IPS DF 6.9 (cell line): ENCODE data around the gene DCPS.
"Not testable (repeated sequence)": the region's sequence is repeated elsewhere in the genome, so short reads cannot be mapped to it uniquely, and the experiment has no call there.

Source experiments
- DNase-seq: peaks from one replicate; pipeline ENCODE4 v3.0.0-alpha.2; 2013; ENCODE audit warnings: low read depth, low spot score
- H3K27ac ChIP-seq: one replicate; pipeline ENCODE4 v1.5.1; 2013; ENCODE audit warnings: low read length, control low read depth
- H3K27me3 ChIP-seq: 2 replicates; pipeline ENCODE4 v1.6.1; 2013; ENCODE audit warnings: mild to moderate bottlenecking, low read length; ENCODE audit not compliant: control insufficient read depth, insufficient read depth
- H3K36me3 ChIP-seq: 2 replicates; pipeline ENCODE4 v1.6.1; 2013; ENCODE audit warnings: low read length; ENCODE audit not compliant: control insufficient read depth, insufficient read depth
- H3K4me1 ChIP-seq: 2 replicates; pipeline ENCODE4 v1.6.1; 2013; ENCODE audit warnings: low read length; ENCODE audit not compliant: control insufficient read depth, insufficient read depth
- H3K4me3 ChIP-seq: 2 replicates; pipeline ENCODE4 v1.5.1; 2013; ENCODE audit warnings: mild to moderate bottlenecking, low read length
- H3K9me3 ChIP-seq: 2 replicates; pipeline ENCODE4 v1.6.1; 2013; ENCODE audit warnings: low read length, inconsistent platforms; ENCODE audit not compliant: control insufficient read depth, insufficient read depth
- WGBS: extraction: QIAGEN DNeasy Blood & Tissue Kit; methylation state at CpG from one replicate; pipeline ENCODE4 v1.1.7; 2013; ENCODE audit warnings: mixed read lengths, missing lambda C conversion rate; ENCODE audit not compliant: insufficient read length, insufficient coverage; 5-methylcytosine and 5-hydroxymethylcytosine counted together

The DCPS gene

DNA sequence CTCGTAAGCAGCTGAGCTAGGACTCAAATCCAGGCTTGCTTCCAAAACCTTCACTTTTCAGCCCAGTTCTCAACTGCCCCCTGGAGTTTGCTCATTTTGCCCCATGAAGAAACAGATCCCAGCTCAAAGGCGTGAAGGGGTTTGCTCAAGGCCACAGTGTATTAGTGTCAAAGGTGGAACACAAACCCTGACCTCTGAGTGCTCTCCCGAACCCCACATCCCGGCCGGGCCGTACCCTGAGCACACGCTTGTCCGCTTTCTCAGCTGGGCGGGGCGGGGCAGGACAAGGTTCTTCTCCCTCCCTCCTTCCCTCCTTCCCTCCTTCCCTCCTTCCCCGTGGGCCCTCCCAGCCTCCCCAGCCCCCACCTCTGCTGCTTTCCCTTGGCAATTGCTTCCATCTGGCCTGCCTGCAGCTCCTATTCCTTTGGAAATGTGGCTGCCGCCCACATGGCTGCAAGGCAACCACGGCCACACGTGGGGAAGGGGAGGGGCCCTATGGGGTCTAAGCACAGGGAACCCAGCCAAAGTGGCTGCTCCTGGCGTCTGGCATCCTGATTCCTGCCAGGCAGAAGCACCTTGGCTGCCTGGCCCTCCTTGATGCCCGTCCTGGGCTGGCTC, 55.7 kb downstream of the DCPS start:
- H3K27ac ChIP-seq, result no peak overlapping the region
- no peak overlapping the region for H3K4me3 ChIP-seq
- no CpG with 5 or more reads among the region's 16 CpGs for WGBS
- no peaks in the 10 kb centered on the region for H3K27me3 ChIP-seq
- H3K9me3 ChIP-seq, result no peaks in the 10 kb centered on the region
- peaks cover 7% of the 10 kb centered on the region for H3K4me1 ChIP-seq
- H3K36me3 ChIP-seq, result no peaks in the 10 kb centered on the region
- DNase-seq, result no peak

DNA sequence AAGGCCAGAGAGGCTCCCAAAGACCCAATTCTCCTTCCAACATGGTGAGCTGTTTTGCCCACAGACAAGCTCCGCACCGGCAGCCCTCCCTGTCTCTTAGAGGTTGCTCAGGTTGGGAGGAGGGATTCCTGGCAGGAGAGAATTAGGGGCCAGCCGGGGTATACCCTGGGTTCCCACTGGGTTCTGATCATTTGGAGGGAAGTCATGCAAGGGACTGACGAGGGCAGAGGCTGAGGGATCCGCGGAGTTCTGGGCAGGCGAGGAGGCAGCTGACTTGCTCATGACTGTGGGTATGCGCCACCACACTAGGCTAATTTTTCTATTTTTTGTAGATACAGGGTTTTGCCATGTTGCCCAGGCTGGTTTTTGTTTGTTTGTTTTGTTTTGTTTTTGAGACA, 56.2 kb downstream of the DCPS start:
- Histone ChIP-seq H3K36me3 (no peaks in the 10 kb centered on the region), H3K27me3 (no peaks in the 10 kb centered on the region), H3K4me1 (peaks cover 6% of the 10 kb centered on the region), H3K9me3 (no peaks in the 10 kb centered on the region), H3K27ac (no peak overlapping the region), H3K4me3 (no peak overlapping the region)
- WGBS, result no CpG with 5 or more reads among the region's 8 CpGs
- DNase-seq, result no peak

DNA sequence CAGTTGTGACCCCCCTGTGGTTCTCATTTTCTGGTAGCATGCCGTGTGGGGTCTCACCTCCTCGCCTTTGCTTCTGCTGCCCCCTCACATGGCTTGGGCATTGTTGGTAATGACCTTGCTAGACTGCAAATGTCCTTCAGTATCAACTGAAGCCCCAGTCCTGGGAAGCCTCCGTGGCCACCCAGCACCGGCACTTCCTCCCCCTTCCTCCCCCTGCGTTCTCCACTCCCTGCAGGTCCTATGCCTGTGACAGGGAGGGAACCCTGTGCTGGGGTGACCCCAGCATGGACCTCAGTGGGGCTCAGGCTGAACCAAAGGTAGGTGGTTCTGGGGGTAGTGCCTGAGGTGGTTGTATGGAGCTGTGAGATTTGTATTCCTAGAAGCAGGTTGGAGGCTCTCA, 57.5 kb downstream of the DCPS start:
- Histone ChIP-seq H3K36me3 (no peaks in the 10 kb centered on the region), H3K27ac (no peak overlapping the region), H3K4me3 (no peak overlapping the region), H3K9me3 (no peaks in the 10 kb centered on the region), H3K27me3 (no peaks in the 10 kb centered on the region), H3K4me1 (peaks cover 5% of the 10 kb centered on the region)
- DNase-seq, result no peak
- no CpG with 5 or more reads among the region's 5 CpGs for WGBS

DNA sequence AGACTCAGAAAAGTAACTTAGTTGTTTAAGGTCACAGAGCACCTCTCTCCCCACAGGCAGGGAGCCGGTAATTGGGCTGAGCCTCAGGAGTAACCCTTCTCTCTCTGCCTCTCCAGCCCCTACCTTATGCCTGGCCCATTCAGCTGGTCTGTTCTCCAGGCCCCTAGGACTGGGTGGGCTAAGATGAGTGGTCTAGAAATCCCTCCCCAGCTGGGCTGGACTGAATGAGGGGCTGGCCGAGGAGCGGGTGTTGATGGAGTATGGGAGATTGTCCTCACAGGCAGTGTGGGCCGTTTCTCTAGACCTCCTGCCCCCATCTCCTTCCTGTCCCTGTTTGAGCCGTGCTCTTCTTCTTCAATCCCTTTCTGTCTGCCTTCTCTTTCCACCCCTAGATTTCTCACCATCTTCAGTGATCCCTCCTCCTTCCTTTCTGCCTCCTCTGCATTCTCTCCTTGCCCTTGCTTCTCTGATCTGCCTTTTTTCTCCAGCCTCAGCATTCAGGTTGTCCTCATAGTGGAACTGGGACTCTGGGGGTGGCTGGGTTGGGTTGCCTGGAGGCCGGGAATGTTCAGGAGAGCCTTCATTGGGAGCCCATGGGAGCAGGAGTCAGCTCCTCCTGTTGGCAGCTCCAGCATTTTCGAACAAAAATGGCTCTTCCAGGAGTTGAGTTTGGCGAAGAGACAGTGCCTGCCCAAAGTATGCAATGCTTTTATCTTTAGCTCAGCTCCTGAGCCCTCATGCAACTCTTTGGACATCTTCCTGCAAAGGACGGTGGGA, 59.2 kb downstream of the DCPS start:
- H3K27ac ChIP-seq, result no peak overlapping the region
- no peaks in the 10 kb centered on the region for H3K27me3 ChIP-seq
- no peak for DNase-seq
- H3K9me3 ChIP-seq, result no peaks in the 10 kb centered on the region
- no CpG with 5 or more reads among the region's 9 CpGs for WGBS
- no peaks in the 10 kb centered on the region for H3K36me3 ChIP-seq
- no peak overlapping the region for H3K4me3 ChIP-seq
- peaks cover 6% of the 10 kb centered on the region for H3K4me1 ChIP-seq

DNA sequence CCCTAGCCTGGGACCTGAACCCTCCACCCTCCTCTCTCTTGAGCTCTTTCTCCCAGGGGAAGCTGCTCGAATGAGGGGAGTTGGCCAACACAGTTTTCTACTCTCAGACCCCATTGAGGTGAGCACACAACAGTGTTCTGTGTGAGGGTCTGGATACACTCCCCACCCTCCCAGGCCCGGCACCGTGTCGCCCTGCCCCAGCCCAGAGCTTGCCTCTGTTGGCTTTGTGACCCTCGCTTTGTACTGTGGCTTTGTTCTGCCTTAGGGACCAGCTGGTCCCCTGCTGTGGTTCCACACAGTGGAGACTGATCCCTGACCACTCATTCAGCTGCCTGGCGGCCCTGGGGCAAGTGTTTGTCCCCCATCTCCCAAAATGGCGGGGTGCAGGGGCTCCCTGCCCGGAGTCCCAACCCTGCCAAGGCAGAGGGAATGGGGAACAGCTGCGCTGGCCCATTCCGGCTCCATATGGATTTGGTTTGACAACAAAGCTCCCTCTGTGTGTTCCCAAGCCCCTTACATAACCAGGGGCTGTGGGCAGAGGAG, 59.9 kb downstream of the DCPS start:
- Histone ChIP-seq H3K36me3 (no peaks in the 10 kb centered on the region), H3K4me3 (no peak overlapping the region), H3K27me3 (no peaks in the 10 kb centered on the region), H3K4me1 (peaks cover 8% of the 10 kb centered on the region), H3K9me3 (no peaks in the 10 kb centered on the region), H3K27ac (no peak overlapping the region)
- DNase-seq, result no peak
- no CpG with 5 or more reads among the region's 10 CpGs for WGBS

DNA sequence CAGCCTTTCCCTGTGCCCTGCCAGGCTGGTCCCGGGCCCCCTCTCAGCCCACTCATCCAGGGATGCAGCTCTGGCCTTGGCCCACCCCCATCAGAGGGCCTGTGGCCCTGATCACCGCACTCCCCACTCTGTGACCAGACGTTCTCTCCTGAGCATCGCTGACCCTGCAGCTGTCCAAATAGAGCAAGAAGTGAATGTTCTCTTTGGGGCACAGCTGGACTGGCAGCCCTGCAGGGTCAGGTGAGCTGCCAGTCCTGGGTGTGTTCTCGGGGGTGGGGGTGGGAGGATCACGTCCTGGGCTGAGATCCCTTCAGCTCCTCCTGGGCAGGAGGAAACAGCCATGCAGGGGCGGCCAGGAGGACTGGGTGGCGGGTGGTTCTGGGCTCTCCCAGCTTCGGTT, 60.9 kb downstream of the DCPS start:
- peaks cover 10% of the 10 kb centered on the region for H3K4me1 ChIP-seq
- not testable (repeated sequence) for DNase-seq, H3K36me3 ChIP-seq, H3K9me3 ChIP-seq, H3K27me3 ChIP-seq, H3K27ac ChIP-seq, H3K4me3 ChIP-seq
- WGBS, result no CpG with 5 or more reads among the region's 9 CpGs

DNA sequence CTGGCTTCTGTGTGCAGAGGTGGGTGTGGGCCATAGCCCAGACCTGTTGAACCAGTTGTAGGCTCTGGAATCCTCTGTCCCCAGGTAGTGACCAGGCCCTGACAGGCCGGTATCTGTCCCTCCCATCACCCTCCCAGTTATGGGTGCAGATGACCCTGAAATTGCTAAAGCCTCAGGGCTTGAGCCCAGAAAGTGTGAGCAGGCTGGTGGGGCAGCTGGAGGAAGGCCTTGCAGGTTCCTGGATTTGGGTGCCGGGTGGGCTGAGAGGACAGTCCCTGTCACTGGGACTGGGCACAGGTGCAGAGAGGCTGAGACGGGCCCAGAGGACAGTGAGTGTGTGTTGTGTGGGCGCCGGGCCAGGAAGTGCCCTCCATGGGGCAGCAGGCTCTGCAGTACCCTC, 61.6 kb downstream of the DCPS start:
- not testable (repeated sequence) for H3K27ac ChIP-seq, DNase-seq, H3K9me3 ChIP-seq, H3K27me3 ChIP-seq, H3K36me3 ChIP-seq, H3K4me3 ChIP-seq
- H3K4me1 ChIP-seq, result peaks cover 10% of the 10 kb centered on the region
- WGBS, result no CpG with 5 or more reads among the region's 5 CpGs

DNA sequence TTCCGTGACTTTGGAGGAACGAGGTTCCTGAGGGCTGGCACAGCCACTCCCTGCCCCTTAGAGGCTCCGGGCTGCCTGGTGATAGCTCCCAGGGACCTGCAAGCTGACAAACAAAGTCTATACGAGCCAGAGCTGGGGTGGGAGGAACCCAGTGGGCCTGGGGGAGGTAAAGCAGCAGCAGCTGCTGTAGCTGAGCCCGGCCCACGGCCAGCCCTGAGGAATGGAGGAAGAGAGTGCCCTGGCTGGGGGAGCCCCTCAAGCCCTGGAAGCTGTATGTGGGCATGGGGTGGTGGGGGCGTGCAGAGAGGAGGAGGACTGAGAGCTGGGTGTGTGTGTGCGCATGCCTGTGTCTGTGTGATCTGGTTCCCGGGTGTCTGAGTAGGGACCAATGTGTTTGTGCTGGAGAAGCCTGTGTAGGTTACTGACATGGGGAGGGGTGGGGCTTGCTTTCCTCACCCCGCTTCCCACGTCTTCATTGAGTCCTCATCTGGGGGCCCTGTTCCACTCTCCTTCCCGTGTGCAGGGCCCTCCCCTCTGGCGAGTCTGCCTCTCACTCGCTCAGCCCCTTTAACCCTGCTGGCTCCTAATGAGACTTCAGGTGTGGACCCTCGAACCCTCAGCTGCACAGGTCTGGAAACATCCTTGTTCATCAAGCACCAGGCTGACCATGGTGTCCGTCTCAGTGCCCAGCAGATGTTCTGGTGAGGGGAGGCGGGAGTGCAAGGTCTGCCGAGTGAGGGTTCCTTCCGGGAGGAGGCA, 62.4 kb downstream of the DCPS start:
- peaks cover 10% of the 10 kb centered on the region for H3K4me1 ChIP-seq
- H3K27me3 ChIP-seq, result no peaks in the 10 kb centered on the region
- no peak for DNase-seq
- H3K4me3 ChIP-seq, result no peak overlapping the region
- WGBS, result no CpG with 5 or more reads among the region's 19 CpGs
- H3K9me3 ChIP-seq, result no peaks in the 10 kb centered on the region
- H3K27ac ChIP-seq, result no peak overlapping the region
- H3K36me3 ChIP-seq, result no peaks in the 10 kb centered on the region

DNA sequence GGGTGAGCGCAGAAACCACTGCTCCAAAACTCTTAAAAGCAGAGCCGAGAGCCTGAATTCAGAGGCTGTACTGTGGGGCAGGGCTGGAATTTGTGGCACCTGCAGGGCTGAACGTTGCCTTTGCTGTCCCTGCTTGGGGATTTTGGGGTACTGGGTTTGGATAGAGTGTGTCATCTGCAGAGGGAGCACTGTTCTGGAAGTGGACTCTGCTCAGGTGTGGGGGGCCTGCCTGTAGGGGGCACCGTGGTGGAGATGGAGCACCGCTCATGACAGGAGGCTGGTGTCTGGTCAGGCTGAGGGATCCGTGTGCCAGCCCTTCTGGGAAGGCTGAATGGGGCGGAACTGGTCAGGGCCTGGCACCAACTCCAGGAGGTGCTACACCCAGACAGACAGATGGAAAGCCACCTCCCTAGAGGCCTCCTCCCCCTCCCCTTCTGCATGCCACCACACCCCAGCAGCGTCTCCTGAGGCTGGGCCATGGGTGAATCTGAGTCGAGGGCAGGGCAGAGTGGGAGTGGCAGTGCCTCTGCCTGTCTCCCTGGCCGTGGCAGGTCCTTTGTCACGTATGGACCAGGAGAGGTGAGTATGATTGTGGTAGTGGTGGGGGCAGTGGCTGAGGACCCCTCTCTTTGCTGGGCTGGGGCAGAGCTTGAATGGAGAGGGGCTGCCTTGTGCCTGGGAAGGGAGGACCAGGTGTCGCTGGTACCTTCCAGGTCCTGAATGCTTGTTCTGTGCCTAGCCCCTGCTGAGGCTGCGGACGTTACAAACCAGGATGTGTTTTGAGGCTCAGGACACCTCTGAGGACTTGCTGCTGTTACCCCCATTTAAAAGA, 63.2 kb downstream of the DCPS start:
- H3K9me3 ChIP-seq, H3K36me3 ChIP-seq, H3K27me3 ChIP-seq, DNase-seq, H3K27ac ChIP-seq, H3K4me3 ChIP-seq: not testable (repeated sequence)
- no CpG with 5 or more reads among the region's 14 CpGs for WGBS
- H3K4me1 ChIP-seq, result peaks cover 10% of the 10 kb centered on the region

DNA sequence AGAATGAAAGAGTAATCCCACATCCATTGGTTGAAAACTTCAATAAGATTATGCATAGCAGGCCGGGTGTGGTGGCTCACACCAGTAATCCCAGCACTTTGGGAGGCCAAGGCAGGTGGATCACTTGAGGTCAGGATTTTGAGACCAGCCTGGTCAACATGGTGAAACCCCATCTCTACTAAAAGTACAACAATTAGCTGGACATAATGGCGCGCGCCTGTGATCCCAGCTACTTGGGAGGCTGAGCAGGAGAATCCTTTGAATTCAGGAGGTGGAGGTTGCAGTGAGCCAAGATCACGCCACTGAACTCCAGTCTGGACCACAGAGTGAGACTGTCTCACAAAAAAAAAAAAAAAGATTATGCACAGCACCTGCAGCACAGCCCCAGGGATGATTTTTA, 63.9 kb downstream of the DCPS start:
- H3K4me1 ChIP-seq, result peaks cover 10% of the 10 kb centered on the region
- not testable (repeated sequence) for H3K27ac ChIP-seq, H3K4me3 ChIP-seq, H3K27me3 ChIP-seq, DNase-seq, H3K36me3 ChIP-seq, H3K9me3 ChIP-seq
- WGBS, result no CpG with 5 or more reads among the region's 5 CpGs
